ENCODE measurements around the gene SCAMP2.

Gene SCAMP2

DNA sequence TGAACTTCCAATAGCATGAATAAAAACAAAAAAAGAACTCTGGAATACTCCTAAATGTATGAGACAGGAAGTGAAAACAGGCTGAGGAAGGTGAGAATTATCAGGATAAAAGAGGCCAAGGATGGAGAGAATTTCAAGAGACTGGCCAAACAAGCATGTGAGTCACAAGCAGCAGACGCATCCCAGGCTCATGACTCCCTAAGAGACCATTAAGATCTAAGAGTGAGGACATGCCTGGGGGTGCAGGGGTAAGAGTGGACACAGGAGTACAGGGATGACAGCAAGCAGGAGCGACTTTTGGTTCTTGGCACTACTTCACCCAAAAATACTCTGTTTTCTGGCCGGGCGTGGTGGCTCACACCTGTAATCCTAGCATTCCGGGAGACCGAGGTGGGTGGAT, 7.1 kb downstream of the SCAMP2 start:
- H3K27ac ChIP-seq: no peak overlapping the region
- TF ChIP-seq ZFX (IDR thresholded peaks at IDR 0.05): no peak
- TF ChIP-seq, protein P1, sequence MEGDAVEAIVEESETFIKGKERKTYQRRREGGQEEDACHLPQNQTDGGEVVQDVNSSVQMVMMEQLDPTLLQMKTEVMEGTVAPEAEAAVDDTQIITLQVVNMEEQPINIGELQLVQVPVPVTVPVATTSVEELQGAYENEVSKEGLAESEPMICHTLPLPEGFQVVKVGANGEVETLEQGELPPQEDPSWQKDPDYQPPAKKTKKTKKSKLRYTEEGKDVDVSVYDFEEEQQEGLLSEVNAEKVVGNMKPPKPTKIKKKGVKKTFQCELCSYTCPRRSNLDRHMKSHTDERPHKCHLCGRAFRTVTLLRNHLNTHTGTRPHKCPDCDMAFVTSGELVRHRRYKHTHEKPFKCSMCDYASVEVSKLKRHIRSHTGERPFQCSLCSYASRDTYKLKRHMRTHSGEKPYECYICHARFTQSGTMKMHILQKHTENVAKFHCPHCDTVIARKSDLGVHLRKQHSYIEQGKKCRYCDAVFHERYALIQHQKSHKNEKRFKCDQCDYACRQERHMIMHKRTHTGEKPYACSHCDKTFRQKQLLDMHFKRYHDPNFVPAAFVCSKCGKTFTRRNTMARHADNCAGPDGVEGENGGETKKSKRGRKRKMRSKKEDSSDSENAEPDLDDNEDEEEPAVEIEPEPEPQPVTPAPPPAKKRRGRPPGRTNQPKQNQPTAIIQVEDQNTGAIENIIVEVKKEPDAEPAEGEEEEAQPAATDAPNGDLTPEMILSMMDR (conservative IDR thresholded peaks at IDR 0.05): no peak

DNA sequence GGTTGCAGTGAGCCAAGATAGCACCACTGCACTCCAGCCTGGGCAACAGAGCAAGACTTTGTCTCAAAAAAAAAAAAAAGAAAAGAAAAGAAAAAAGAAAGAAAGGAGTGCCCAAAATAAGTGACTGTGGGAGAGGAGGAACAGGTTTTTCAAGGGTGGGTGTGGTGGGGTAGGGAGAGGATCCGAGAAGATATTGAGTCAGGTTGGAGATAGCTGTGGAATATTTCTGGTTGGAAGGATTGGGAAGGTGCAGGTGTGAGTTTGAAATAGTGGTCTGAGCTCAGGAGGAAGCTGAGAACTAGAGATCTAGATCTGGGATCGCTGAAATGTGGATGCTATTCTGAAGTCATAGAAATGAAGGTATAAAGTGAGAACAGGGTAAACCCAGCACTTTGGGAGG, 7.8 kb downstream of the SCAMP2 start:
- no peak for TF ChIP-seq ZFX (IDR thresholded peaks at IDR 0.05)
- TF ChIP-seq, protein P1 (conservative IDR thresholded peaks at IDR 0.05): no peak
- no peak overlapping the region for H3K27ac ChIP-seq

GRCh38 chr15:74864296-74864695, 8.9 kb downstream of the SCAMP2 start:
- no peak overlapping the region for H3K27ac ChIP-seq
- TF ChIP-seq, protein P1 (conservative IDR thresholded peaks at IDR 0.05): no peak
- no peak for TF ChIP-seq ZFX (IDR thresholded peaks at IDR 0.05)

DNA sequence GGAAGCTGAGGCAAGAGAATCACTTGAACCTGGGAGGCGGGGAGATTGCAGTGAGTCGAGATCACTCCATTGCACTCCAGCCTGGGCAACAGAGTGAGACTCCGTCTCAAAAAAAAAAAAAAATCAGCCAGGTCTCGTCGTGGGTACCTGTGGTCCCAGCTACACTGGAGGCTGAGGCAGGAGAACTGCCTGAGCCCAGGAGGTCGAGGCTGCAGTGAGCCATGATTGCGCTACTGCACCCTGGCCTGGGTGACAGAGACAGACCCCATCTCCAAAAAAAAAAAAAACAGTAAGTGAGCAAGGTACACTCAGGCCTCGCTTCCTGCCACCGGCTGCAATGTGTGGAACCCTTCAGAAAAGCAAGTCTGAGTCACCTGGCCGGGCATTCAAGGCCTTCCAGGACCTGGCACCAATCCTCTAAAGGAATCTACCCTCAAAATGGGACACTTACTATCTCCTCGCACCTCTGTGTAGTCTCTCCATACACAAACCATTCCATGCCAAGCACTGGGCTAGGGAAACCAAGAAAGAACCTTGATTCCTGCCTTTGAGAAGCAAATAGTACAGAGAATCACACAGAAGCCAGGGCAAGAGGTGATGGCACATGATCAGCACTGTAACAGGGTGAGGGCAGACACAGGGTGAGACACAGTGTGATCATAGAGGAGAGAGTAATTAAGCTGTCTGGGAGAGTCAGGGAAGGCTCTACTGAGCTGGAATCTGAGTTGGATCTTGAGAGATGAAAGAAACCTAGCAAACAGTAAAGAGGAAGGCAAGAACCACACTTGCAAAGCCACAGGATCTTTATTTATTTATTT, 9.7 kb downstream of the SCAMP2 start:
- TF ChIP-seq ZFX (IDR thresholded peaks at IDR 0.05): no peak
- TF ChIP-seq, protein P1 (conservative IDR thresholded peaks at IDR 0.05): no peak
- H3K27ac ChIP-seq: no peak overlapping the region

DNA sequence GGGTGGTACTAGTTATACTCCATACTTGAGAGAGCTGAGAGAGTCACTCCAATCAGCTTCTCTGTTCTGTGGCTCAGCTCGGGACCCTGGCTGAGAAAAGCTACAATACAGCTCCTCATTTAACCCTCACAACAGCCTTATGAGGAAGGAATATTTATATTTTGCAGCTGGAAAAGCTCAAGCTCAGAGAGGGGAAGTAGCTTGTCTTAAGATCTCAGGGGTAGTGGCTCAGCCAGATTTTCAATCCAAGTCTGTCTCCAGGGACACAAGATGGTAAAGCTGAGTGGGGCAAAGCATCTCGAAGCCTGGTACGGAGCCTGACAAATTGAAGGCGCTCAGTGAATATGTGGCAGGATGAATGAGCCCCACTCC, 14.8 kb downstream of the SCAMP2 start:
- H3K27ac ChIP-seq: no peak overlapping the region
- TF ChIP-seq, protein P1 (conservative IDR thresholded peaks at IDR 0.05): no peak
- TF ChIP-seq ZFX (IDR thresholded peaks at IDR 0.05): no peak

DNA sequence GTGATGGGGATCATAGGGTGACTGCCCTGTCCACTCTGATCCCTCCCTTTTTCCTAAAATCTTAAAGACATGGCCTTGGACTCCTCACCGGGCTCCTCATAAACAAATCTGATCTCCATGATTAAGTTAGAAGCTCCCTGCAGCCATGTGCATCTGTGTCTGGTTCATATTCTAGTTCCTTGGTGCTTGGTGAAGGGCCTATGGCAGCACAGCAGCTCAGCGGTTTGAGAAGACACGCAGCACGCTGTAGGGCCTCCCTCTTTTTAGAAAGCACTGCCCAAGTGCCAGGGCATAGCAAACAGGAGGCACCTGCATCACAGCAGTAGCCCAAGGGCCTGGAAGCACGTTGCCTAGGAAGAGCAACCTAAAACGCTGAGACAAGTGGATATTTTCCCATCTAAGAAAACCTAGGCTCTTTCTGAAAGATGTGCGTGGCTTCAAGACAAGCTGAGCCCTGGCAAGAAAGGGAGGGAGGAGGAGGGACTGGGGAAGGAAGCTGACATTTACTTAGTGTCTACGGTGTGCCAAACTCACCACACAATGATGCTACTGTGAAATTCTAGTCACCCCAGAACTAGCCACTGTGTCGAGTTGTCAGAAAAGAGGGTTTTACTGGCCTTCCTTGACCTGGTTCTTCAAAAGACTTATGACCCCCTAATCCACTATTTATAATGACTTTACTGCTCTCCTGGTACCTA, 15.3 kb downstream of the SCAMP2 start:
- TF ChIP-seq, protein P1 (conservative IDR thresholded peaks at IDR 0.05): no peak
- TF ChIP-seq ZFX (IDR thresholded peaks at IDR 0.05): no peak
- H3K27ac ChIP-seq: no peak overlapping the region

DNA sequence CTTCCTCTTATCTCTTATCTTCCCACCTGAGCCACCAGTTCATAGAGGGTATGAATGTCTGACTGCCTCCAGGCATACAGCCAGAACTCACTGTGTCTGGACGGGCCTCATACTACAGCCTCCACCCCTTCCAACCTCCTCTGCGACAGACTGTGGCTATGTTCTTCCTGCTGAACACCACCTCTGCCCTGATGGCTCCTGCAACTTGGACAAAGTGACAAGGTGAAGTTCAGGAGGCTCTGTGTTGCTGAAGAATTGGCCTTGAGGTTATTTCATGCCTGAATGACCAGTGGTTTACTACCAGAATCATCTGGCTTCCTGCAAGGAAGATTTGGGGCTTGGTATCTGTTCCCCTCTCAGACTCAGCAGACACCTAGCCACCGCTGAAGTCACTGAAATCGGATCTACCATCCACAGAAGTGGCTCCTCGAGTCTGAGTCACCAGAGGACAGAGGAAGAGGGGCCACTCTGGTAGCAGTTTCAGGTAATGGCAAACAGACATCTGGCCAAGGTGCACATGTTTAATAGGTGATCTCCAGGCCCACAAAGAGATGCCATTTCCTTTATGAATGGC, 16.0 kb downstream of the SCAMP2 start:
- TF ChIP-seq ZFX (IDR thresholded peaks at IDR 0.05): no peak
- TF ChIP-seq, protein P1 (conservative IDR thresholded peaks at IDR 0.05): no peak
- H3K27ac ChIP-seq: no peak overlapping the region
